HepG2 (cell line): ENCODE measurements around the gene PNKD. TPM values are rescaled to one million over a fixed set of nuclear protein-coding genes. Genes with fewer than 3 reads are reported as not detected.
A peak's percentile ranks its signal among the peaks of the same experiment; 100 is the strongest.

Source experiments
- JUND ChIP-seq: sonication (generic); formaldehyde crosslinking; IDR thresholded peaks from 2 replicates; pipeline ENCODE4 v1.8.0; 2022; ENCODE audit warnings: mild to moderate bottlenecking, missing genetic modification reagents
- KLF13 ChIP-seq: sonication (generic); formaldehyde crosslinking; IDR thresholded peaks from 2 replicates; pipeline ENCODE4 v1.4.0; 2020; ENCODE audit warnings: mild to moderate bottlenecking, missing genetic modification reagents
- MAX ChIP-seq: IDR thresholded peaks from 2 replicates; pipeline ENCODE4 v1.6.1; 2012; ENCODE audit warnings: inconsistent platforms
- NR1H2 ChIP-seq: sonication (generic); formaldehyde crosslinking; IDR thresholded peaks from 2 replicates; pipeline ENCODE4 v1.8.1; 2022; ENCODE audit warnings: low read depth, missing genetic modification reagents, borderline replicate concordance
- PAF1 ChIP-seq: IDR thresholded peaks from 2 replicates; pipeline ENCODE4 v1.6.1; 2016; ENCODE audit warnings: missing genetic modification reagents, missing compliant biosample characterization
- RORA ChIP-seq: sonication (generic); formaldehyde crosslinking; IDR thresholded peaks from 2 replicates; pipeline ENCODE4 v1.5.0; 2020; ENCODE audit warnings: mild to moderate bottlenecking, missing genetic modification reagents, moderate library complexity
- SIN3B ChIP-seq: fragments of 150-350 bp; IDR thresholded peaks from 2 replicates; pipeline ENCODE4 v1.6.1; 2014; ENCODE audit warnings: low read length
- SPEN ChIP-seq: sonication (generic); formaldehyde crosslinking; IDR thresholded peaks from 2 replicates; pipeline ENCODE4 v1.5.1; 2020; ENCODE audit warnings: low read depth, mild to moderate bottlenecking, missing genetic modification reagents
- TCF7L2 ChIP-seq: IDR thresholded peaks from 2 replicates; pipeline ENCODE4 v1.6.1; 2011; ENCODE audit warnings: mild to moderate bottlenecking, low read depth, low read length, moderate library complexity
- ZKSCAN5 ChIP-seq: sonication (generic); formaldehyde crosslinking; IDR thresholded peaks from 2 replicates; pipeline ENCODE4 v1.5.1; 2020; ENCODE audit warnings: mild to moderate bottlenecking, missing genetic modification reagents
- ZMYM2 ChIP-seq: sonication (generic); formaldehyde crosslinking; IDR thresholded peaks from 2 replicates; pipeline ENCODE4 v1.8.0; 2022; ENCODE audit warnings: mild to moderate bottlenecking, missing genetic modification reagents
- ZNF280B ChIP-seq: sonication (generic); formaldehyde crosslinking; IDR thresholded peaks from 2 replicates; pipeline ENCODE4 v1.5.0; 2020; ENCODE audit warnings: missing genetic modification reagents, mild to moderate bottlenecking, borderline replicate concordance
- ZNF33A ChIP-seq: sonication (generic); formaldehyde crosslinking; IDR thresholded peaks from 2 replicates; pipeline ENCODE4 v1.5.1; 2020; ENCODE audit warnings: missing genetic modification reagents, mild to moderate bottlenecking, moderate library complexity, borderline replicate concordance
- ZNF577 ChIP-seq: sonication (generic); formaldehyde crosslinking; IDR thresholded peaks from 2 replicates; pipeline ENCODE4 v1.4.0; 2020; ENCODE audit warnings: mild to moderate bottlenecking, low read depth, missing genetic modification reagents, borderline replicate concordance
- ZNF800 ChIP-seq: sonication (generic); formaldehyde crosslinking; IDR thresholded peaks from 2 replicates; pipeline ENCODE4 v1.4.0; 2020; ENCODE audit warnings: missing genetic modification reagents
- polyA plus RNA-seq, 8 experiments: library from polyadenylated mRNA; depleted of rRNA in 3 of 8; stranded (reverse) in 7 of 8; unstranded in 1 of 8; fragments of >200 nt; fragmentation: Illumina TruSeq in 4 of 8; extraction: Trizol in 4 of 8; gene quantifications; 2 replicates each; pipeline versions ENCODE4 v1.2.1 to v1.2.3, GENCODE V29; 2011 to 2016; ENCODE audit warnings: low read depth in 4 of 8, missing spikeins in 1 of 8, mixed read lengths in 1 of 8; ENCODE audit not compliant: insufficient read depth in 1 of 8
- total RNA-seq, 5 experiments: library from RNA; depleted of rRNA; stranded (reverse); fragments of >200 nt; fragmentation: Illumina TruSeq; extraction: Trizol; gene quantifications; 2 replicates each; pipeline ENCODE4 v1.2.3, GENCODE V29; 2016; ENCODE audit warnings: low read depth in 1 of 5
- TF ChIP-seq, protein P1 (sequence below): sonication (generic); formaldehyde crosslinking; IDR thresholded peaks from 2 replicates; pipeline ENCODE4 v1.4.0; 2020; ENCODE audit warnings: mild to moderate bottlenecking, missing genetic modification reagents
- TF ChIP-seq, protein P2 (sequence below): sonication (generic); formaldehyde crosslinking; IDR thresholded peaks from 2 replicates; pipeline ENCODE4 v1.4.0; 2020; ENCODE audit warnings: mild to moderate bottlenecking, missing genetic modification reagents
- TF ChIP-seq, protein P3 (sequence below): IDR thresholded peaks from 2 replicates; pipeline ENCODE4 v1.6.1; 2016; ENCODE audit warnings: mild to moderate bottlenecking
- TF ChIP-seq, protein P4 (sequence below): IDR thresholded peaks from 2 replicates; pipeline ENCODE4 v1.6.1; 2016; ENCODE audit warnings: missing biosample characterization, missing genetic modification reagents, low read depth
- TF ChIP-seq, protein P5 (sequence below): sonication (generic); formaldehyde crosslinking; IDR thresholded peaks from 2 replicates; pipeline ENCODE4 v1.5.0; 2020; ENCODE audit warnings: mild to moderate bottlenecking, low read depth, missing genetic modification reagents, borderline replicate concordance

PNKD gene
- total and polyA plus RNA-seq, 2 of the 13 experiments (the other 11 are each of a cell fraction or from before 2014, with no cell fraction given) = 55.9 to 80.4 TPM

- TF ChIP-seq, protein P1, sequence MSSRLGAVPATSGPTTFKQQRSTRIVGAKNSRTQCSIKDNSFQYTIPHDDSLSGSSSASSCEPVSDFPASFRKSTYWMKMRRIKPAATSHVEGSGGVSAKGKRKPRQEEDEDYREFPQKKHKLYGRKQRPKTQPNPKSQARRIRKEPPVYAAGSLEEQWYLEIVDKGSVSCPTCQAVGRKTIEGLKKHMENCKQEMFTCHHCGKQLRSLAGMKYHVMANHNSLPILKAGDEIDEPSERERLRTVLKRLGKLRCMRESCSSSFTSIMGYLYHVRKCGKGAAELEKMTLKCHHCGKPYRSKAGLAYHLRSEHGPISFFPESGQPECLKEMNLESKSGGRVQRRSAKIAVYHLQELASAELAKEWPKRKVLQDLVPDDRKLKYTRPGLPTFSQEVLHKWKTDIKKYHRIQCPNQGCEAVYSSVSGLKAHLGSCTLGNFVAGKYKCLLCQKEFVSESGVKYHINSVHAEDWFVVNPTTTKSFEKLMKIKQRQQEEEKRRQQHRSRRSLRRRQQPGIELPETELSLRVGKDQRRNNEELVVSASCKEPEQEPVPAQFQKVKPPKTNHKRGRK (CRISPR knock-in tag) = no peak
- TF ChIP-seq ZKSCAN5 (CRISPR knock-in tag) = no peak
- TF ChIP-seq TCF7L2 = 0 out of 2 replicates have a peak, but pooled peaks have one; percentile 27
- no peak for TF ChIP-seq ZNF800 (CRISPR knock-in tag)
- TF ChIP-seq, protein P2, sequence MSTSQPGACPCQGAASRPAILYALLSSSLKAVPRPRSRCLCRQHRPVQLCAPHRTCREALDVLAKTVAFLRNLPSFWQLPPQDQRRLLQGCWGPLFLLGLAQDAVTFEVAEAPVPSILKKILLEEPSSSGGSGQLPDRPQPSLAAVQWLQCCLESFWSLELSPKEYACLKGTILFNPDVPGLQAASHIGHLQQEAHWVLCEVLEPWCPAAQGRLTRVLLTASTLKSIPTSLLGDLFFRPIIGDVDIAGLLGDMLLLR = no peak
- TF ChIP-seq RORA = no peak
- TF ChIP-seq ZNF280B (CRISPR knock-in tag) = peak; percentile 56; the same call in 1 of the 2 replicates
- TF ChIP-seq, protein P3, sequence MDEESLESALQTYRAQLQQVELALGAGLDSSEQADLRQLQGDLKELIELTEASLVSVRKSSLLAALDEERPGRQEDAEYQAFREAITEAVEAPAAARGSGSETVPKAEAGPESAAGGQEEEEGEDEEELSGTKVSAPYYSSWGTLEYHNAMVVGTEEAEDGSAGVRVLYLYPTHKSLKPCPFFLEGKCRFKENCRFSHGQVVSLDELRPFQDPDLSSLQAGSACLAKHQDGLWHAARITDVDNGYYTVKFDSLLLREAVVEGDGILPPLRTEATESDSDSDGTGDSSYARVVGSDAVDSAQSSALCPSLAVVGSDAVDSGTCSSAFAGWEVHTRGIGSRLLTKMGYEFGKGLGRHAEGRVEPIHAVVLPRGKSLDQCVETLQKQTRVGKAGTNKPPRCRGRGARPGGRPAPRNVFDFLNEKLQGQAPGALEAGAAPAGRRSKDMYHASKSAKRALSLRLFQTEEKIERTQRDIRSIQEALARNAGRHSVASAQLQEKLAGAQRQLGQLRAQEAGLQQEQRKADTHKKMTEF (CRISPR knock-in tag) = peak; percentile 64; the same call in 1 of the 2 replicates
- TF ChIP-seq ZNF33A (CRISPR knock-in tag) = no peak
- no peak for TF ChIP-seq JUND (CRISPR knock-in tag)
- TF ChIP-seq KLF13 (CRISPR knock-in tag) = no peak
- TF ChIP-seq NR1H2 (CRISPR knock-in tag) = no peak
- no peak for TF ChIP-seq ZNF577 (CRISPR knock-in tag)
- peak; percentile 33; the same call in 1 of the 2 replicates for TF ChIP-seq MAX
- TF ChIP-seq ZMYM2 (CRISPR knock-in tag) = no peak
- no peak for TF ChIP-seq PAF1 (CRISPR knock-in tag)
- TF ChIP-seq, protein P4, sequence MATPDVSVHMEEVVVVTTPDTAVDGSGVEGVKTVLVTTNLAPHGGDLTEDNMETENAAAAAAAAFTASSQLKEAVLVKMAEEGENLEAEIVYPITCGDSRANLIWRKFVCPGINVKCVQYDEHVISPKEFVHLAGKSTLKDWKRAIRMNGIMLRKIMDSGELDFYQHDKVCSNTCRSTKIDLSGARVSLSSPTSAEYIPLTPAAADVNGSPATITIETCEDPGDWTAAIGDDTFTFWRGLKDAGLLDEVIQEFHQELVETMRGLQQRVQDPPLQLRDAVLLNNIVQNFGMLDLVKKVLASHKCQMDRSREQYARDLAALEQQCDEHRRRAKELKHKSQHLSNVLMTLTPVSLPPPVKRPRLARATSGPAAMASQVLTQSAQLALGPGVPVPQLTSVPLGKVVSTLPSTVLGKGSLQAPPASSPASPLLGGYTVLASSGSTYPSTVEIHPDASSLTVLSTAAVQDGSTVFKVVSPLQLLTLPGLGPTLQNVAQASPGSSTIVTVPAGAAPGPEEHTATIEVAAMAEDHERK (CRISPR knock-in tag) = no peak
- no peak for TF ChIP-seq SIN3B
- TF ChIP-seq, protein P5, sequence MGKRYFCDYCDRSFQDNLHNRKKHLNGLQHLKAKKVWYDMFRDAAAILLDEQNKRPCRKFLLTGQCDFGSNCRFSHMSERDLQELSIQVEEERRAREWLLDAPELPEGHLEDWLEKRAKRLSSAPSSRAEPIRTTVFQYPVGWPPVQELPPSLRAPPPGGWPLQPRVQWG = no peak
- peak; percentile 45; the same call in 1 of the 2 replicates for TF ChIP-seq SPEN (CRISPR knock-in tag)
Observed at GRCh38 chr2:218354850-218355443, 84.6 kb downstream of the PNKD start (continued).
